ENCODE data around the gene LENG8. TPM values are rescaled to one million over a fixed set of nuclear protein-coding genes. Genes with fewer than 3 reads are reported as not detected.

The LENG8 gene
- total and polyA plus RNA-seq, 2 of the 4 experiments (the other 2 are of a cell fraction): 21.1 to 93.9 TPM

DNA sequence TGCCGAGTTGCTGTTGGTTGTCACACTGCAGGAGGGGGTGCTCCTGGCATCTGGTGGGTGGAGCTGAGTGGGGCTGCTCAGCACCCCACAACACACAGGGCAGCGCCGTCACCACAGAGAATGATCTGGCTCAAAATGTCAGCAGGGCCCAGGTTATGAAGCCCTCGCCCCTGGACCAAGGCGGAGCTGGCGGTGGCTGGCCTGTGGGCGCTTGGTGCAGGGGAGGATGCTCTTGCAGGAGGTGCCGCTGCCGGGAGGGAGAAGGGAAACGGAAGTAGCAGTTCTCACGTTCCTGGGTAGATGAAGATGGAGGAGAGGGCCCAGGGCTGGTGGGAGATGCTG lies 14.2 kb upstream of the LENG8 start:
- in situ Hi-C loops (cut with MboI; ENCODE audit: low sequenced_read_pairs): no loop called here
- WGBS, 2 experiments (ENCODE audit: extremely low coverage in 2 of 2, insufficient read length in 1 of 2): no CpG with 5 or more reads among the region's 11 CpGs
- ChIA-PET CTCF (no interaction called here), POLR2A (ENCODE audit: unreplicated experiment) (no interaction called here)
- Histone ChIP-seq H3K14ac (replicated peaks; ENCODE audit: low read depth, low read length) (no peak overlapping the region), H4K5ac (ENCODE audit: low read depth, low read length) (no peak overlapping the region), H2AK9ac (replicated peaks; ENCODE audit: low read depth, low read length, poor library complexity) (no peak overlapping the region), H3K4me2 (ENCODE audit: low read depth, low read length) (no peak overlapping the region), H4K91ac (ENCODE audit: insufficient read depth, low read depth, low read length) (no peak overlapping the region), H3K18ac (ENCODE audit: low read depth, low read length) (no peak overlapping the region), H3K9ac (ENCODE audit: low read depth, low read length) (no peak overlapping the region), H3K4me1 (ENCODE audit: control insufficient read depth, insufficient read depth, low read length) (0 out of 2 replicates have a peak, but pooled peaks cover 2% of the 10 kb centered on the region), H3K27ac (ENCODE audit: insufficient read depth, low read length) (no peak overlapping the region), H4K20me1 (ENCODE audit: insufficient read depth, low read length) (peaks cover 14% of the 10 kb centered on the region), H3K9me1 (ENCODE audit: insufficient read depth, low read length) (peaks cover 6% of the 10 kb centered on the region; the same call in 1 of the 2 replicates), H3K27me3 (ENCODE audit: control insufficient read depth, insufficient read depth, low read length) (peaks cover 2% of the 10 kb centered on the region; the same call in 1 of the 2 replicates), H3K4ac (ENCODE audit: low read depth, low read length) (no peak overlapping the region), H3K79me1 (ENCODE audit: low read depth in 1 of 2, low read length in 2 of 2) (peaks cover 9 to 15% of the 10 kb centered on the region in 2 experiments; a peak in 3 of 4 replicates), H3K56ac (ENCODE audit: extremely low read depth, insufficient read depth, low read length) (no peak overlapping the region), H2BK15ac (ENCODE audit: low read depth, low read length) (no peak overlapping the region), H3K36me3 (ENCODE audit: control insufficient read depth, insufficient read depth, low read length) (peaks cover 4% of the 10 kb centered on the region; the same call in 1 of the 2 replicates), H3K9me3 (ENCODE audit: control insufficient read depth, insufficient read depth, low read length) (no peaks in the 10 kb centered on the region), H3K23ac (ENCODE audit: low read depth, low read length) (no peak overlapping the region), H2BK120ac (ENCODE audit: low read depth, low read length) (no peak overlapping the region), H2BK20ac (ENCODE audit: low read depth, low read length) (no peak overlapping the region), H2AK5ac (ENCODE audit: low read depth, low read length) (no peak overlapping the region), H3K4me3 (ENCODE audit: insufficient read depth, low read depth, low read length) (no peak overlapping the region), H2BK5ac (ENCODE audit: low read depth, low read length, poor library complexity, severe bottlenecking) (no peak overlapping the region), H2AFZ (replicated peaks; ENCODE audit: low read length, poor library complexity) (no peak overlapping the region), H4K8ac (ENCODE audit: low read depth in 2 of 2, low read length in 2 of 2) (no peak overlapping the region)
- DNase-seq (no peak), ATAC-seq (ENCODE audit: low read depth) (no peak)
- BruUV-seq (replicated peaks): no TSS peak
- intact Hi-C loops (cut with micrococcal nuclease): no loop called here
- dilution Hi-C loops (cut with HindIII; ENCODE audit: low sequenced_read_pairs, unreplicated experiment): no loop called here
- TF ChIP-seq RFX5 (IDR thresholded peaks at IDR 0.05; ENCODE audit: low read depth, low read length) (no peak), MXI1 (IDR thresholded peaks at IDR 0.05; ENCODE audit: borderline replicate concordance, low read depth, low read length) (no peak), MAZ (IDR thresholded peaks at IDR 0.05; ENCODE audit: borderline replicate concordance, low read depth, low read length) (no peak), POLR2A (IDR thresholded peaks at IDR 0.05; ENCODE audit: low read depth, low read length) (no peak), MAFK (IDR thresholded peaks at IDR 0.05; ENCODE audit: low read depth, low read length) (no peak), SMC3 (IDR thresholded peaks at IDR 0.05; ENCODE audit: low read depth, low read length) (no peak), CHD1 (IDR thresholded peaks at IDR 0.05; ENCODE audit: low read depth, low read length) (no peak), RAD21 (IDR thresholded peaks at IDR 0.05; ENCODE audit: low read length) (no peak), CEBPB (IDR thresholded peaks at IDR 0.05; ENCODE audit: low read depth, low read length) (no peak), BHLHE40 (IDR thresholded peaks at IDR 0.05; ENCODE audit: low read depth, low read length) (no peak)
- TF ChIP-seq, protein P1, sequence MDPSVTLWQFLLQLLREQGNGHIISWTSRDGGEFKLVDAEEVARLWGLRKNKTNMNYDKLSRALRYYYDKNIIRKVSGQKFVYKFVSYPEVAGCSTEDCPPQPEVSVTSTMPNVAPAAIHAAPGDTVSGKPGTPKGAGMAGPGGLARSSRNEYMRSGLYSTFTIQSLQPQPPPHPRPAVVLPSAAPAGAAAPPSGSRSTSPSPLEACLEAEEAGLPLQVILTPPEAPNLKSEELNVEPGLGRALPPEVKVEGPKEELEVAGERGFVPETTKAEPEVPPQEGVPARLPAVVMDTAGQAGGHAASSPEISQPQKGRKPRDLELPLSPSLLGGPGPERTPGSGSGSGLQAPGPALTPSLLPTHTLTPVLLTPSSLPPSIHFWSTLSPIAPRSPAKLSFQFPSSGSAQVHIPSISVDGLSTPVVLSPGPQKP (IDR thresholded peaks at IDR 0.05; ENCODE audit: borderline replicate concordance, low read depth, low read length): no peak
- TF ChIP-seq, protein P2, sequence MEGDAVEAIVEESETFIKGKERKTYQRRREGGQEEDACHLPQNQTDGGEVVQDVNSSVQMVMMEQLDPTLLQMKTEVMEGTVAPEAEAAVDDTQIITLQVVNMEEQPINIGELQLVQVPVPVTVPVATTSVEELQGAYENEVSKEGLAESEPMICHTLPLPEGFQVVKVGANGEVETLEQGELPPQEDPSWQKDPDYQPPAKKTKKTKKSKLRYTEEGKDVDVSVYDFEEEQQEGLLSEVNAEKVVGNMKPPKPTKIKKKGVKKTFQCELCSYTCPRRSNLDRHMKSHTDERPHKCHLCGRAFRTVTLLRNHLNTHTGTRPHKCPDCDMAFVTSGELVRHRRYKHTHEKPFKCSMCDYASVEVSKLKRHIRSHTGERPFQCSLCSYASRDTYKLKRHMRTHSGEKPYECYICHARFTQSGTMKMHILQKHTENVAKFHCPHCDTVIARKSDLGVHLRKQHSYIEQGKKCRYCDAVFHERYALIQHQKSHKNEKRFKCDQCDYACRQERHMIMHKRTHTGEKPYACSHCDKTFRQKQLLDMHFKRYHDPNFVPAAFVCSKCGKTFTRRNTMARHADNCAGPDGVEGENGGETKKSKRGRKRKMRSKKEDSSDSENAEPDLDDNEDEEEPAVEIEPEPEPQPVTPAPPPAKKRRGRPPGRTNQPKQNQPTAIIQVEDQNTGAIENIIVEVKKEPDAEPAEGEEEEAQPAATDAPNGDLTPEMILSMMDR (conservative IDR thresholded peaks at IDR 0.05; ENCODE audit: low read depth, low read length): no peak

Data from IMR-90 (cell line).